Measurements from ENCODE around the gene MC2R.

DNA sequence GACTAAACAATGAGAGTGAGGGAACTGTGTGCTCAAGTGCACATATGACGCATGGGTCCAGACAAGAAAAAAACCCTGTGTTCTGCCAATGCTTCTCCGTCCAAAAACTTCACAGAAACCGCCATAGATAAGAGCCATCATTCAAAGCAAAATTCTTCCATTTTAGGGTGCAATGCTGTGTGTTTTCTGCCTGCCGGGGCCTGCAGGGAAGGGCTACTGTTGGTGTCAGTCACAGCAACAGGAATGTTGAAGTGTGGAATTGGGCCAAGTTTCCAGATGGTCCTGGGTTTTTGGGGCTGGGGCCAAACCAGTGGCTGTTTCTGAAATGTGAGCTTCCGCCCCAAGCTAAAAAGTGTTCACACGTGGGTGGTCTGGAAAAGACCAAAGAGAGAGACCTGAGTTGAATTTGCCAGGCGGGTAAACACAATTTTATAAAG, 677 bp upstream of the MC2R start:
- TF ChIP-seq, protein P1, sequence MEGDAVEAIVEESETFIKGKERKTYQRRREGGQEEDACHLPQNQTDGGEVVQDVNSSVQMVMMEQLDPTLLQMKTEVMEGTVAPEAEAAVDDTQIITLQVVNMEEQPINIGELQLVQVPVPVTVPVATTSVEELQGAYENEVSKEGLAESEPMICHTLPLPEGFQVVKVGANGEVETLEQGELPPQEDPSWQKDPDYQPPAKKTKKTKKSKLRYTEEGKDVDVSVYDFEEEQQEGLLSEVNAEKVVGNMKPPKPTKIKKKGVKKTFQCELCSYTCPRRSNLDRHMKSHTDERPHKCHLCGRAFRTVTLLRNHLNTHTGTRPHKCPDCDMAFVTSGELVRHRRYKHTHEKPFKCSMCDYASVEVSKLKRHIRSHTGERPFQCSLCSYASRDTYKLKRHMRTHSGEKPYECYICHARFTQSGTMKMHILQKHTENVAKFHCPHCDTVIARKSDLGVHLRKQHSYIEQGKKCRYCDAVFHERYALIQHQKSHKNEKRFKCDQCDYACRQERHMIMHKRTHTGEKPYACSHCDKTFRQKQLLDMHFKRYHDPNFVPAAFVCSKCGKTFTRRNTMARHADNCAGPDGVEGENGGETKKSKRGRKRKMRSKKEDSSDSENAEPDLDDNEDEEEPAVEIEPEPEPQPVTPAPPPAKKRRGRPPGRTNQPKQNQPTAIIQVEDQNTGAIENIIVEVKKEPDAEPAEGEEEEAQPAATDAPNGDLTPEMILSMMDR (IDR thresholded peaks at IDR 0.05) = no peak
- TF ChIP-seq POLR2A (IDR thresholded peaks at IDR 0.05) = no peak

Data from uterus (tissue), 2 donors.